Heart right ventricle (tissue), 16 donors: ENCODE measurements around the gene CHCHD4. TPM values are rescaled to one million over a fixed set of nuclear protein-coding genes. Genes with fewer than 3 reads are reported as not detected.

ENCODE experiments used
- ATAC-seq, 8 donors: fragments of 200-7000 bp; cut with Tn5 transposase; one replicate each; pipeline ENCODE4 v1.9.1; 2020; ENCODE audit warnings: mild to moderate bottlenecking in 8 of 8, moderate library complexity in 8 of 8, moderate number of reproducible peaks in 1 of 8
- DNase-seq, 2 donors: peaks; one replicate each; pipeline ENCODE4 v3.0.0-alpha.2; 2020
- H3K27ac ChIP-seq, 10 donors: fragments of 200-600 bp; sonication (generic) in 2 of 10; one replicate each; pipeline versions ENCODE4 v1.5.0 to v1.8.0; 2020 to 2022; ENCODE audit warnings: mild to moderate bottlenecking in 3 of 10
- H3K27me3 ChIP-seq, 7 donors: fragments of 200-600 bp; one replicate each; pipeline ENCODE4 v1.8.0; 2021 to 2022; ENCODE audit warnings: mild to moderate bottlenecking in 2 of 7
- H3K36me3 ChIP-seq, 9 donors: fragments of 200-600 bp; sonication (generic) in 1 of 9; one replicate each; pipeline versions ENCODE4 v1.5.0 to v1.8.0; 2020 to 2022; ENCODE audit warnings: mild to moderate bottlenecking in 2 of 9
- H3K4me1 ChIP-seq, 9 donors: fragments of 200-600 bp; sonication (generic) in 1 of 9; one replicate each; pipeline versions ENCODE4 v1.5.0 to v1.8.0; 2020 to 2022; ENCODE audit warnings: mild to moderate bottlenecking in 4 of 9
- H3K4me3 ChIP-seq, 10 donors: fragments of 200-600 bp; sonication (generic) in 2 of 10; one replicate each; pipeline versions ENCODE4 v1.5.0 to v1.8.0; 2020 to 2022; ENCODE audit warnings: mild to moderate bottlenecking in 7 of 10, moderate library complexity in 2 of 10
- H3K9me3 ChIP-seq, 11 donors: fragments of 200-600 bp in 10 of 11; sonication (generic) in 2 of 11; one replicate each; pipeline versions ENCODE4 v1.5.0 to v1.8.0; 2013 to 2022; ENCODE audit warnings: mild to moderate bottlenecking in 2 of 11, control low read depth in 1 of 11, moderate library complexity in 1 of 11
- WGBS, 2 donors: extraction: QIAGEN DNeasy Blood & Tissue Kit; methylation state at CpG; one replicate each; pipeline ENCODE4 v1.1.7; 2013; ENCODE audit warnings: inconsistent platforms in 1 of 2; 5-methylcytosine and 5-hydroxymethylcytosine counted together
- intact Hi-C, 10 donors: fragments of 100-400 bp; cut with DNase I; formaldehyde crosslinking; loops; one replicate each; pipeline versions ENCODE4 v1.11.1 to v1.14.2; 2022
- polyA plus RNA-seq, 2 donors: library from polyadenylated mRNA; stranded (reverse); fragments of 200-250 nt; gene quantifications; one replicate each; pipeline ENCODE4 v1.2.3, GENCODE V29; 2013
- total RNA-seq, 10 donors: library from RNA; stranded (reverse); fragmentation: NEBNext Ultra II Directional in 3 of 10; extraction: Animal tissue kit (Norgen Biotek cat#: 25700) in 3 of 10; gene quantifications; one replicate each; pipeline versions ENCODE4 v1.2.1 to v1.2.4, GENCODE V29; 2021 to 2023
- TF ChIP-seq, protein P1 (sequence below), 9 donors: fragments of 200-600 bp; sonication (generic) in 2 of 9; IDR thresholded peaks; one replicate each; pipeline versions ENCODE4 v1.5.0 to v1.8.0; 2021 to 2022; ENCODE audit warnings: antibody characterized with exemption in 9 of 9, mild to moderate bottlenecking in 5 of 9, moderate library complexity in 1 of 9
- donor health status: Arrhythmogenic right ventricular cardiomyopathy.
- donor health status: ischemic (EF 13 %, LVEDD 7.1; RV severe dilation, severe dysfunction).
- donor health status: healthy with polysubstance abuse.
- donor health status: DM: no; HTN: yes; CAD: no.
- donor health status: DM: no; HTN: no; CAD: no.
- donor health status: ischemic (EF 25% LVEDD 6.9; RV normal size, moderate dysfunction).
- donor health status: ischemic (EF 25% LVEDD 5.7; RV mildly dilated, moderate dysfunction).
- donor health status: healthy.
- donor health status: DM: yes; HTN: yes; CAD: no.
- donor health status: Ischemic cardiomyopathy.
- donor health status: ischemic (EF 35%, LVEDD 5.7; RV mildly dilated, moderate dysfunction).
- donor health status: nonischemic (EF 11% LVEDD 7.7; RV severe dilation, severe dysfunction).
- donor health status: DM: yes; HTN: yes; CAD: no.
- donor health status: PGD.
- donor health status: ischemic (EF 29% LVEDD 5.4; RV normal size, mild dysfunction).
- donor health status: nonischemic (EF 23%, LVEDD 6.1; RV moderate dilation, normal function).

Gene CHCHD4
- total and polyA plus RNA-seq, 12 donors: 18.0 to 37.2 (median 26.6) TPM

- Histone ChIP-seq H3K36me3 (peaks cover 0 to 91% (median 33%) of the 10 kb centered on the region in 9 donors), H3K4me1 (peaks cover 8 to 52% (median 36%) of the 10 kb centered on the region in 9 donors), H3K27ac (no peak overlapping the region), H3K27me3 (no peaks in the 10 kb centered on the region), H3K4me3 (no peak overlapping the region), H3K9me3 (no peaks in the 10 kb centered on the region)
- no peak for DNase-seq
- no peak for ATAC-seq
- TF ChIP-seq, protein P1, sequence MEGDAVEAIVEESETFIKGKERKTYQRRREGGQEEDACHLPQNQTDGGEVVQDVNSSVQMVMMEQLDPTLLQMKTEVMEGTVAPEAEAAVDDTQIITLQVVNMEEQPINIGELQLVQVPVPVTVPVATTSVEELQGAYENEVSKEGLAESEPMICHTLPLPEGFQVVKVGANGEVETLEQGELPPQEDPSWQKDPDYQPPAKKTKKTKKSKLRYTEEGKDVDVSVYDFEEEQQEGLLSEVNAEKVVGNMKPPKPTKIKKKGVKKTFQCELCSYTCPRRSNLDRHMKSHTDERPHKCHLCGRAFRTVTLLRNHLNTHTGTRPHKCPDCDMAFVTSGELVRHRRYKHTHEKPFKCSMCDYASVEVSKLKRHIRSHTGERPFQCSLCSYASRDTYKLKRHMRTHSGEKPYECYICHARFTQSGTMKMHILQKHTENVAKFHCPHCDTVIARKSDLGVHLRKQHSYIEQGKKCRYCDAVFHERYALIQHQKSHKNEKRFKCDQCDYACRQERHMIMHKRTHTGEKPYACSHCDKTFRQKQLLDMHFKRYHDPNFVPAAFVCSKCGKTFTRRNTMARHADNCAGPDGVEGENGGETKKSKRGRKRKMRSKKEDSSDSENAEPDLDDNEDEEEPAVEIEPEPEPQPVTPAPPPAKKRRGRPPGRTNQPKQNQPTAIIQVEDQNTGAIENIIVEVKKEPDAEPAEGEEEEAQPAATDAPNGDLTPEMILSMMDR (IDR thresholded peaks at IDR 0.05): no peak
- intact Hi-C loops: no loop called here
- WGBS, 2 donors: 88 to 92% methylated on average over 14 of the region's 14 CpGs
These were observed 14.4 kb upstream of the CHCHD4 start for GRCh38 chr3:14138878-14139655.

DNA sequence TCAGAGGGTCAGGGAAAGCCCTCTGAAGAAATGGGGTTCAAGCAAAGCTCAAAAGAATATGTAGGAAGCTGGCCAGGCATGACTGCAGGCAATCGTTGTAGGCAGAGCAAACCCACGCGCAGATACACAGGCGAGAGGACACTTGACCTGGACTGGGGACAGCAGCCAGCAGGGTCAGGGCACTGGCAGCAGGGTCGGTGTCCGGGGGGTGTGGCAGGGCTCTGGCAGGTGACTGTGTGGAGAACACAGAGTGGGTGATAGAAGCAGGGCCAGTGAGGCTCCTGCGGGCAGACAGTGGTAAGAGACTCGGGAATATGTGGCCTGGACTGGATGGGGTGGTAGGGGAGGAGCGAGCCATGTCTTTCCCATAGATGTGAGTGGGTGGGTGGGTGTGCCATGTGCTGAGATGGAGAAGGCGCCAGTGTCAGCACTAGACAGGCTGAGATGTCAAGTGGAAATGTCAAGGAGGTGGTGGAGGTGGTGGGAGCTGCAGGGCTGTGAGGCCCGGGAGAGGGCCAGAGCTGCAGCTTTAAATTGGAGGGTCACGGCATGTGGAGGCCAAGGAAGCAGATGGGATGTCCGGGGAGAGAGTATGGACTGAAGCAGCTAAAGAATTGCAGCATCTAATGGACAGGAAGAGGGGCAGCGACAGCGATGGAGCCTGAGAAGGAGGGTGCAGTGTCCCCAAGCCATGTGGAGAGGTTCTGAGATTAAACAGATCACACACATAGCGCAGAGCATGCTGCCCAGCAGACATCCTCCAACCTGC, 13.6 kb upstream of the CHCHD4 start:
- H3K9me3 ChIP-seq: no peaks in the 10 kb centered on the region
- 91% methylated on average over 16 of the region's 16 CpGs for WGBS, 2 donors
- peak overlapping the region in 3 of 10 donors; percentile 57 to 73 (median 62) for H3K27ac ChIP-seq
- ATAC-seq (no peak), DNase-seq (no peak)
- H3K4me1 ChIP-seq: peaks cover 5 to 44% (median 28%) of the 10 kb centered on the region in 9 donors
- H3K36me3 ChIP-seq: peaks cover 0 to 98% (median 37%) of the 10 kb centered on the region in 9 donors
- no peaks in the 10 kb centered on the region for H3K27me3 ChIP-seq
- TF ChIP-seq, protein P1 (IDR thresholded peaks at IDR 0.05): no peak
- no peak overlapping the region for H3K4me3 ChIP-seq
- intact Hi-C loops: no loop called here

DNA sequence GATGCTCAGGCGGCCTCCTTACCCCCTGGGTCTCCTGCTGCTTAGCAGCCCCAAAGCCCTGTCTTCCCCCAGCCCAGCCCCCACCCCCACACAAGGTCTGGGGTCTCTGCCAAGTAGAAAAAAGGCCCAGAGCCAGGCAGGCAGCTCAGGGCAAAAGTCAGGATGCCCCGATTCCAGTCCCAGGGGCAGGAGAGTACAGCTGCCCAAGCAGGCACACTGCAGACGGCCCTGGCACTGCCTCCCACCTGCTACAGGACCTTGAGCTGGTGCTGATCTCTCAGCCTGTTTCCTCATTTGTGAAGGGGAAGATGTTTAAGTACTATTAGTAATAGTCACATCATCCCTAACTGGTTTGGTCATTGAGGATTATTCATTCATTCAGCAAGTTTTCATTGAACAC, 12.8 kb upstream of the CHCHD4 start:
- peak overlapping the region in 8 of 10 donors; percentile 23 to 73 (median 49) for H3K27ac ChIP-seq
- no peak for DNase-seq
- H3K9me3 ChIP-seq: no peaks in the 10 kb centered on the region
- H3K4me1 ChIP-seq: peaks cover 5 to 36% (median 20%) of the 10 kb centered on the region in 9 donors
- 67 to 68% methylated on average over 3 of the region's 3 CpGs for WGBS, 2 donors
- H3K27me3 ChIP-seq: no peaks in the 10 kb centered on the region
- H3K36me3 ChIP-seq: peaks cover 7 to 100% (median 41%) of the 10 kb centered on the region in 9 donors
- TF ChIP-seq, protein P1 (IDR thresholded peaks at IDR 0.05): no peak
- peak in 4 of 8 donors; percentile 2 to 15 (median 2) for ATAC-seq
- H3K4me3 ChIP-seq: no peak overlapping the region
- intact Hi-C loops: no loop called here

DNA sequence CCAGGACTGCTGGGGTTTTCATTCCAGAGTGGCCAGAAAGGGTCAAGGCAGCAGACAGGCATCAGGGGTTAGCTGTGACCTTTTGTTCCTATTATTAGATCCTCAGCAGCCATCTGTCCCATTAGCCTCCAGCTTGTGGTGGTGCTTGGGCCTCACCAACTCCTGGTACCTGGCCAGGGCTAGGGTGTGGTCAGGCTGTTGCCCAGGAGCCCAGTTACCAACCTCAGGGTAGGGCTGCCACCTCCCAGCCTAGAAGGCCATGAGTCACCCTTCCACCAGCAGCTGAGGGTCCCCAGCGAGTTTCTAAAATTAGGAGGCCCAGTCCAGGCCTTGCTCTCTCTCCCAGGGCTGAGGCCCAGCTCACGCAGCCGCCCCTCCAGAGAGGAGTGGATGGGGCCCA, 12.3 kb upstream of the CHCHD4 start:
- DNase-seq (peak; percentile 40 to 54), ATAC-seq (peak; percentile 18 to 71 (median 46))
- H3K27ac ChIP-seq: peak overlapping the region in 8 of 10 donors; percentile 23 to 73 (median 49)
- no peaks in the 10 kb centered on the region for H3K9me3 ChIP-seq
- peaks cover 9 to 100% (median 41%) of the 10 kb centered on the region in 9 donors for H3K36me3 ChIP-seq
- no peak overlapping the region for H3K4me3 ChIP-seq
- TF ChIP-seq, protein P1 (IDR thresholded peaks at IDR 0.05): no peak
- WGBS, 2 donors: 63% methylated on average over 3 of the region's 3 CpGs
- H3K27me3 ChIP-seq: no peaks in the 10 kb centered on the region
- intact Hi-C loops: no loop called here
- H3K4me1 ChIP-seq: peaks cover 5 to 31% (median 15%) of the 10 kb centered on the region in 9 donors
